ENCODE data around the gene CELA2B.

The CELA2B gene

DNA sequence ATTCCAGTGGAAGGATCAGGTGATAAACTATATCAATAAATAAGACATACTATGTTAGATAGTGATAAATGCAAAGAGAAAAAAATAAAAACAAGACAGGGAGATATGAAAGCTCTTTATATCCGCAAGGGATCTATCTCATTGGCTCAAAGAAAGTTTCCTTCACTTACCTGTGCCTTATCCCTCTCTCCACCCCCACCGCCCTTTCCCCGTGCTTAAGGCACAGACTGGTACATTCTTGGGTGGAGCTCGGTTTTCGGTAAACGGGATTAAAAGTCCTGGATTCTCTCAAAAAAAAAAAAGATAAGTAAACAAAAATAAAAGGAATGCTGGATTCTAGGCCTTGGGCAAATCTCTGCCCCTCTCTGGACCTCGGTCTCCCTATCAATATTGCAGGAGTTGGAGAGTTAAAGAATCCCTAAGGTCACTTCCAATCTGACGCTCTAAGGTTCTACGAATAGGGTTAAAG is 50.2 kb downstream of the CELA2B start:
- DNase-seq (ENCODE audit: low spot score), result no peak

DNA sequence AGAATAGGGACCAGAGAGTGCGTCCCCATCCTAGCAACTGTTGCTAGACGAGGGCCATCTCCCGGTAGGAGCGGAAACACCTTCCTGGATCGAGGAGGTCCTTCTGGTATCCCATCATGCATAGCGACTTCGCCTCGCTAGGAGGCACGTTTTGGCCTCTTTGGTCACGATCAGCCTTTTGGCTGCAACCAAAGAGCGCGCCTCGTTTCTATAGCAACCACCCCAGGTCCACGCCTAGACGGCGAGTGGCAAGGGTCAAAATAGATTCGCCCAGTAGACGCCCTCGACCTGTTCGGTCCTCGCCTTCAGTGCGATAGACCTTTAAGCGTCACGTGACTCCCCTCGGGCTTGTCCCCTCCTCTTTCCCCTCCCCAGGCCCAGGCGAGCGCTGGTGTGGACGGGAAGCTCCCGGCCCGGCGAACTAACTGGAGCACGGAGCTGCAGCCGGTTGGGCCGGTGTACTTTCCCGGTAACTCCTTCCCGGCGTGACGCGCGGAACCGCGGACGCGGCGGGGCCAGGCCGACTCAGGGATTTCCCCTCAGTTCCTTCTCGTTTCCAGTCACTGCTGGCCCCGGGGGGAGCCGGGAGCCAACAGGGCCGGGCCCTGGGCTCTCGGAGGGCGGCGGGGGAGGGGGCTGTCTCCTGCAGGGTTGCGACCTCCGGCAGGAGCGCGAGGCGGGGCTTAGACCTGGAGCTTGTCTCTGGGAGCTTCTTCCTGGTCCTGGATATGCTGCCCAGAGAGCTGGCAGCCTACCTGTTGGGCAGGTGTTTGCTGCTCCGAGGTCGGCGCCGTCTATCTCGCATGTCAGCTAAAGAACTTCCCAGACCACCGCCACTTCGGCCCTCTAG is 50.8 kb downstream of the CELA2B start, which contains the start of gene DNAJC16:
Gene DNAJC16, plus strand, starts transcription at position 359 of the 850 bp plus-strand sequence. CDS start 2,258 bp downstream, outside the sequence.
- peak; percentile 99 for DNase-seq (ENCODE audit: low spot score)

DNA sequence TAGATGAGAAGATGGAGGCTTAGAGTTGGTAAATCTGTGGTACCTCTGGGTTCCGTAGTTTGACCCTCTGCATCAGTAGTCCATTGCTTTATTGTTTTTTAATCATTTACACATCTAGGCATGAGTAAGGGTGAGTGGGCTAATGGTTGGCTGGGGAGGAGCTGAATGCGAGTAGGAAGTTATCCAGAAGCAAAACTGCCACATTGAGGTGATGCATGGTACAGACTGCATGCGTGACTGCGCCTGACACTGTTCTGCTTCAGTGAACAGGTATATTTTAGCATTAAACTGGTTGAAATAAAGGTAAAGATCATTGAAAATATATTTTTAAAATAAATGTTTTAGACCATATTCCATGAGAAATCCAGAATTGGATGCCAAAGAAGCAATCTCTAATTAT is 55.1 kb downstream of the CELA2B start:
- DNase-seq (ENCODE audit: low spot score), result no peak

DNA sequence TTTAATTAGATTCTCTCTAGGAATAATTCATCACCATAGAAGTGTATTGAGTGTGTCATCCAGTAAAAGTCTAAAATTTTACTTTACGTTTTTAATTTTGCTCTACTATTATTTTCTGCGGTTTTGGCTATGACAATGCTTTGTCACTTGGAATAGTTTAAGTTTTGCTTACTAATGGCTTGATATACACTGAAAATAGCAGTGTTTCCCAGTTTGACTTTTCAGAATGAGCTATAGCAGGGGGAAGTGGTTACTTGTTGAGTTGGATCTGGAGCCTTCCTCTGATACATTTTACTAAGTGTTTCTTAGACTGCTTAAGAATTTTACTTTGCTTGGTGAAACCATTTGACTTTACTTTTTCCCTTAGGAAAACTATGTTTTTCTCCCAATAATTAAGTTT is 55.8 kb downstream of the CELA2B start:
- no peak for DNase-seq (ENCODE audit: low spot score)

DNA sequence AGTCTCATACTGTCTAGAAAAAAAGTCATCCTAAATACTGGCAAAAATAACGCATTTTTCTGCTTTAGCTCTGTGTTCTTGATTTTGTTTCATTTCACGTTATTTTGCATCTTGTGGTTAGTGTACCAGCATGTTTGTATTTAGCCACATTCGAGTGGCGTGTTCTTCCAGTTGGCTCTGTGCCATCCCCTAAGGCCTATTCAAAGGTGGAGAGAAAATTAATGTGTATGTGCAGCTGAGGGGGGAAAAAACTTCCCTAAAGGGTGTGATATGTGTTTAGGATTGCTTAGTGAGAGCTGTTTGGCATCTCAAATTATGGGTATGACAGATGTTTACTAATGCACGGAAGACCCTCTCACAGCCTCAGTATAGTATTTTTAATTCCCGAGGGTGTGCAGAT is 62.9 kb downstream of the CELA2B start:
- DNase-seq (ENCODE audit: low spot score), result no peak

DNA sequence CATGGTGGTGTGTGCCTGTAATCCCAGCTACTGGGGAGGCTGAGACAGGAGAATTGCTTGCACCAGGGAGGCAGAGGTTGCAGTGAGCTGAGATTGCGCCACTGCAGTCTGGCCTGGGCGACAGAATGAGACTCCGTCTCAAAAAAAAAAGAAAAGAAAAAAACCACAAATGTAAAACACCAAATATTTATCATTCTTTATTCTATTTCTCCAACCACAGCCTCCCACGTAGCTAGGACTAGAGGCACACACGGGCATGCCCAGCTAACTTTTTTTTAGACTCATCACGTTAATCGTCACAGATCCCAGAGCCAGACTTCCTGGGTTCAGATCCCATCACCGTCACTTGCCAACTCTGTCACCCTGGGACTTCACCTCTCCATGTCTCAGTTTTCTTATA is 64.3 kb downstream of the CELA2B start:
- no peak for DNase-seq (ENCODE audit: low spot score)

Measured in putamen (tissue), 1 donor.